Measurements from ENCODE around the gene LRP10.

GRCh38 chr14:22878271-22879246 lies 7.0 kb downstream of the LRP10 start:
- TF ChIP-seq, protein P1, sequence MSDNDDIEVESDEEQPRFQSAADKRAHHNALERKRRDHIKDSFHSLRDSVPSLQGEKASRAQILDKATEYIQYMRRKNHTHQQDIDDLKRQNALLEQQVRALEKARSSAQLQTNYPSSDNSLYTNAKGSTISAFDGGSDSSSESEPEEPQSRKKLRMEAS (IDR thresholded peaks at IDR 0.05) = no peak
- TF ChIP-seq, protein P2, sequence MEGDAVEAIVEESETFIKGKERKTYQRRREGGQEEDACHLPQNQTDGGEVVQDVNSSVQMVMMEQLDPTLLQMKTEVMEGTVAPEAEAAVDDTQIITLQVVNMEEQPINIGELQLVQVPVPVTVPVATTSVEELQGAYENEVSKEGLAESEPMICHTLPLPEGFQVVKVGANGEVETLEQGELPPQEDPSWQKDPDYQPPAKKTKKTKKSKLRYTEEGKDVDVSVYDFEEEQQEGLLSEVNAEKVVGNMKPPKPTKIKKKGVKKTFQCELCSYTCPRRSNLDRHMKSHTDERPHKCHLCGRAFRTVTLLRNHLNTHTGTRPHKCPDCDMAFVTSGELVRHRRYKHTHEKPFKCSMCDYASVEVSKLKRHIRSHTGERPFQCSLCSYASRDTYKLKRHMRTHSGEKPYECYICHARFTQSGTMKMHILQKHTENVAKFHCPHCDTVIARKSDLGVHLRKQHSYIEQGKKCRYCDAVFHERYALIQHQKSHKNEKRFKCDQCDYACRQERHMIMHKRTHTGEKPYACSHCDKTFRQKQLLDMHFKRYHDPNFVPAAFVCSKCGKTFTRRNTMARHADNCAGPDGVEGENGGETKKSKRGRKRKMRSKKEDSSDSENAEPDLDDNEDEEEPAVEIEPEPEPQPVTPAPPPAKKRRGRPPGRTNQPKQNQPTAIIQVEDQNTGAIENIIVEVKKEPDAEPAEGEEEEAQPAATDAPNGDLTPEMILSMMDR (IDR thresholded peaks at IDR 0.05; ENCODE audit: control extremely low read depth in 1 of 3, insufficient read depth in 1 of 3, low read depth in 1 of 3, low read length in 3 of 3) = no peak
- TF ChIP-seq, protein P3, sequence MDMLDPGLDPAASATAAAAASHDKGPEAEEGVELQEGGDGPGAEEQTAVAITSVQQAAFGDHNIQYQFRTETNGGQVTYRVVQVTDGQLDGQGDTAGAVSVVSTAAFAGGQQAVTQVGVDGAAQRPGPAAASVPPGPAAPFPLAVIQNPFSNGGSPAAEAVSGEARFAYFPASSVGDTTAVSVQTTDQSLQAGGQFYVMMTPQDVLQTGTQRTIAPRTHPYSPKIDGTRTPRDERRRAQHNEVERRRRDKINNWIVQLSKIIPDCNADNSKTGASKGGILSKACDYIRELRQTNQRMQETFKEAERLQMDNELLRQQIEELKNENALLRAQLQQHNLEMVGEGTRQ (IDR thresholded peaks at IDR 0.05; ENCODE audit: low read length) = no peak
- TF ChIP-seq POLR2AphosphoS5 (IDR thresholded peaks at IDR 0.05; ENCODE audit: low read depth, low read length) = no peak
- no peak for TF ChIP-seq YY1 (IDR thresholded peaks at IDR 0.05; ENCODE audit: low read depth, low read length)
- TF ChIP-seq GTF2F1 (IDR thresholded peaks at IDR 0.05; ENCODE audit: borderline replicate concordance, low read depth, low read length) = no peak
- TF ChIP-seq TAF1 (IDR thresholded peaks at IDR 0.05; ENCODE audit: low read depth, low read length) = no peak
- TF ChIP-seq JUN (IDR thresholded peaks at IDR 0.05; ENCODE audit: low read depth, low read length) = no peak
